GM10248 (cell line): ENCODE measurements around the gene BIN2.

Experiments
- CTCF ChIA-PET: fragments of 300-600 bp; sonication (Branson Sonifier 250); formaldehyde crosslinking; extraction: SDS; loops from one replicate; lab custom pipeline; 2021; ENCODE audit warnings: antibody characterized with exemption; lab: Yijun Ruan, JAX
- POLR2A ChIA-PET: fragments of 350-650 bp; sonication (Branson Sonifier 250); formaldehyde crosslinking; extraction: SDS; loops from one replicate; lab custom pipeline; 2020; ENCODE audit warnings: antibody characterized with exemption; lab: Yijun Ruan, JAX
- DNase-seq: peaks from one replicate; pipeline ENCODE4 v3.0.0; 2012; ENCODE audit errors: extremely low spot score
- CTCF ChIP-seq: IDR thresholded peaks from 2 replicates; pipeline ENCODE4 v1.5.1; 2012; ENCODE audit warnings: mild to moderate bottlenecking, low read depth; ENCODE audit errors: extremely low read depth, missing control alignments, control extremely low read depth

The BIN2 gene

GRCh38 chr12:51349026-51349425 is 25.1 kb upstream of the BIN2 start:
- ChIA-PET POLR2A (interaction anchor here (1.0 kb wide), 1 partner anchor 265 kb away, joined by 3 read pairs; the partner anchor contains the start of gene CSRNP2), CTCF (interaction anchor here (1.3 to 8.9 kb wide), 6 partner anchors 8 to 584 kb away, joined by 3 to 128 read pairs (median 6); no protein-coding TSS in a partner anchor)
- no peak for DNase-seq
- TF ChIP-seq CTCF: no peak

GRCh38 chr12:51348116-51348515 is 24.1 kb upstream of the BIN2 start:
- no peak for TF ChIP-seq CTCF
- no peak for DNase-seq
- POLR2A ChIA-PET: interaction anchor here (0.6 to 1.0 kb wide), 2 partner anchors 265 to 874 kb away, joined by 3 read pairs; partner anchors contain the start of gene CSRNP2
- CTCF ChIA-PET: interaction anchor here (1.4 to 5.5 kb wide), 3 partner anchors 13 to 85 kb away, joined by 3 to 35 read pairs (median 9); no protein-coding TSS in a partner anchor

GRCh38 chr12:51346581-51346980 is 22.6 kb upstream of the BIN2 start, which contains the start of gene CELA1:
Gene CELA1 (minus strand): TSS chr12:51346679. CDS start chr12:51346638, 41 bp downstream.
- TF ChIP-seq CTCF: no peak
- ChIA-PET CTCF (no interaction called here), POLR2A (no interaction called here)
- DNase-seq: no peak

GRCh38 chr12:51345681-51346080 is 21.7 kb upstream of the BIN2 start:
- ChIA-PET POLR2A (no interaction called here), CTCF (interaction anchor here (0.9 to 1.2 kb wide), 2 partner anchors 10 to 15 kb away, joined by 3 read pairs; no protein-coding TSS in a partner anchor)
- TF ChIP-seq CTCF: no peak
- no peak for DNase-seq

- DNase-seq: no peak
- no peak for TF ChIP-seq CTCF
- CTCF ChIA-PET: interaction anchor here (1.4 to 5.6 kb wide), 4 partner anchors 10 to 81 kb away, joined by 7 to 128 read pairs (median 46); partner anchors contain the start of gene SMAGP
- POLR2A ChIA-PET: no interaction called here
These were observed 19.2 kb upstream of the BIN2 start for GRCh38 chr12:51343201-51343600.

- DNase-seq: no peak
- TF ChIP-seq CTCF: no peak
- CTCF ChIA-PET: interaction anchor here (1.4 to 5.6 kb wide), 16 partner anchors 10 to 517 kb away, joined by 4 to 128 read pairs (median 10); partner anchors contain the start of genes DAZAP2, LETMD1 and SMAGP
- POLR2A ChIA-PET: no interaction called here
These were observed 18.4 kb upstream of the BIN2 start for GRCh38 chr12:51342416-51342815.
